ENCODE results near the gene SLC10A3. TPM values are rescaled to one million over a fixed set of nuclear protein-coding genes. Genes with fewer than 3 reads are reported as not detected.

SLC10A3 gene
- total and polyA plus RNA-seq, 2 experiments from 2014 or later, result 29.9 to 31.1 TPM

- H3K27ac ChIP-seq, result no peak overlapping the region
- DNase-seq (ENCODE audit: low read depth in 1 of 2, low spot score in 1 of 2), result no peak
- H3K36me3 ChIP-seq, result no peaks in the 10 kb centered on the region
- H3K4me1 ChIP-seq (ENCODE audit: low read depth), result no peaks in the 10 kb centered on the region
- H3K27me3 ChIP-seq, result no peaks in the 10 kb centered on the region
- TF ChIP-seq CTCF (IDR thresholded peaks at IDR 0.05; ENCODE audit: low read depth, low read length), result no peak
- no peaks in the 10 kb centered on the region for H3K9me3 ChIP-seq (ENCODE audit: low read depth)
- H3K4me3 ChIP-seq, result peak overlapping the region; percentile 74
Observed at GRCh38 chrX:154437971-154438893, 52.2 kb downstream of the SLC10A3 start.

Other genes starting within 250 kb of the SLC10A3 start
- not detected in 2 replicates for gene OPN1MW3, start 233.0 kb downstream of the SLC10A3 start, total RNA-seq
- not detected in 2 replicates for gene OPN1MW3, start 233.0 kb downstream of the SLC10A3 start, polyA plus RNA-seq
- gene TEX28, start 195.5 kb downstream of the SLC10A3 start, total RNA-seq, result not detected in 2 replicates
- gene TEX28, start 195.5 kb downstream of the SLC10A3 start, polyA plus RNA-seq, result not detected in 2 replicates
- not detected in 2 replicates for gene TKTL1, start 194.8 kb downstream of the SLC10A3 start, total RNA-seq
- gene TKTL1, start 194.8 kb downstream of the SLC10A3 start, polyA plus RNA-seq, result not detected in 2 replicates
- 405 and 447 TPM in 2 replicates for gene FLNA, start 116.0 kb downstream of the SLC10A3 start, total RNA-seq
- 250 and 341 TPM in 2 replicates for gene FLNA, start 116.0 kb downstream of the SLC10A3 start, polyA plus RNA-seq
- 56.9 and 66.2 TPM in 2 replicates for gene EMD, start 111.3 kb downstream of the SLC10A3 start, total RNA-seq
- 77.7 and 91.2 TPM in 2 replicates for gene EMD, start 111.3 kb downstream of the SLC10A3 start, polyA plus RNA-seq
- gene RPL10, start 92.3 kb downstream of the SLC10A3 start, total RNA-seq, result 2,299 and 4,006 TPM in 2 replicates
- 1,000 and 1,150 TPM in 2 replicates for gene RPL10, start 92.3 kb downstream of the SLC10A3 start, polyA plus RNA-seq
- 34.3 and 40.4 TPM in 2 replicates for gene DNASE1L1, start 81.4 kb downstream of the SLC10A3 start, total RNA-seq
- 24.8 and 26.1 TPM in 2 replicates for gene DNASE1L1, start 81.4 kb downstream of the SLC10A3 start, polyA plus RNA-seq
- 37.4 and 52.1 TPM in 2 replicates for gene TAFAZZIN, start 79.1 kb downstream of the SLC10A3 start, total RNA-seq
- 59.7 and 65.0 TPM in 2 replicates for gene TAFAZZIN, start 79.1 kb downstream of the SLC10A3 start, polyA plus RNA-seq
- gene ATP6AP1, start 62.0 kb downstream of the SLC10A3 start, total RNA-seq, result 52.4 and 71.8 TPM in 2 replicates
- gene ATP6AP1, start 62.0 kb downstream of the SLC10A3 start, polyA plus RNA-seq, result 132 and 155 TPM in 2 replicates
- 159 and 190 TPM in 2 replicates for gene GDI1, start 53.5 kb downstream of the SLC10A3 start, total RNA-seq
- 131 and 144 TPM in 2 replicates for gene GDI1, start 53.5 kb downstream of the SLC10A3 start, polyA plus RNA-seq
- 81.8 and 86.1 TPM in 2 replicates for gene FAM50A, start 46.5 kb downstream of the SLC10A3 start, total RNA-seq
- gene FAM50A, start 46.5 kb downstream of the SLC10A3 start, polyA plus RNA-seq, result 133 and 147 TPM in 2 replicates
- gene PLXNA3, start 32.3 kb downstream of the SLC10A3 start, total RNA-seq, result 13.6 and 13.7 TPM in 2 replicates
- 23.3 and 27.4 TPM in 2 replicates for gene PLXNA3, start 32.3 kb downstream of the SLC10A3 start, polyA plus RNA-seq
- gene LAGE3, start 11.3 kb downstream of the SLC10A3 start, total RNA-seq, result 71.2 and 82.7 TPM in 2 replicates
- gene LAGE3, start 11.3 kb downstream of the SLC10A3 start, polyA plus RNA-seq, result 63.5 and 71.4 TPM in 2 replicates
- gene UBL4A, start 4.0 kb downstream of the SLC10A3 start, total RNA-seq, result 65.2 and 103 TPM in 2 replicates
- gene UBL4A, start 4.0 kb downstream of the SLC10A3 start, polyA plus RNA-seq, result 53.4 and 60.7 TPM in 2 replicates
- 121 and 140 TPM in 2 replicates for gene FAM3A, start 25.6 kb upstream of the SLC10A3 start, total RNA-seq
- gene FAM3A, start 25.6 kb upstream of the SLC10A3 start, polyA plus RNA-seq, result 112 and 136 TPM in 2 replicates
- 30.7 and 36.0 TPM in 2 replicates for gene G6PD, start 56.2 kb upstream of the SLC10A3 start, total RNA-seq
- 7.7 and 9.9 TPM in 2 replicates for gene G6PD, start 56.2 kb upstream of the SLC10A3 start, polyA plus RNA-seq
- gene IKBKG, start 57.0 kb upstream of the SLC10A3 start, total RNA-seq, result 15.1 and 18.7 TPM in 2 replicates
- 13.6 and 23.5 TPM in 2 replicates for gene IKBKG, start 57.0 kb upstream of the SLC10A3 start, polyA plus RNA-seq
- not detected in 2 replicates for gene CTAG1A, start 94.5 kb upstream of the SLC10A3 start, total RNA-seq
- gene CTAG1A, start 94.5 kb upstream of the SLC10A3 start, polyA plus RNA-seq, result not detected in 2 replicates
- gene CTAG1B, start 128.7 kb upstream of the SLC10A3 start, total RNA-seq, result not detected in 2 replicates
- not detected in 2 replicates for gene CTAG1B, start 128.7 kb upstream of the SLC10A3 start, polyA plus RNA-seq
- gene CTAG2, start 162.9 kb upstream of the SLC10A3 start, total RNA-seq, result not detected in 2 replicates
- gene CTAG2, start 162.9 kb upstream of the SLC10A3 start, polyA plus RNA-seq, result not detected in 2 replicates

Data from cardiac muscle cell (in vitro differentiated cells and primary cell).